ENCODE data around the gene FTHL17.

DNA sequence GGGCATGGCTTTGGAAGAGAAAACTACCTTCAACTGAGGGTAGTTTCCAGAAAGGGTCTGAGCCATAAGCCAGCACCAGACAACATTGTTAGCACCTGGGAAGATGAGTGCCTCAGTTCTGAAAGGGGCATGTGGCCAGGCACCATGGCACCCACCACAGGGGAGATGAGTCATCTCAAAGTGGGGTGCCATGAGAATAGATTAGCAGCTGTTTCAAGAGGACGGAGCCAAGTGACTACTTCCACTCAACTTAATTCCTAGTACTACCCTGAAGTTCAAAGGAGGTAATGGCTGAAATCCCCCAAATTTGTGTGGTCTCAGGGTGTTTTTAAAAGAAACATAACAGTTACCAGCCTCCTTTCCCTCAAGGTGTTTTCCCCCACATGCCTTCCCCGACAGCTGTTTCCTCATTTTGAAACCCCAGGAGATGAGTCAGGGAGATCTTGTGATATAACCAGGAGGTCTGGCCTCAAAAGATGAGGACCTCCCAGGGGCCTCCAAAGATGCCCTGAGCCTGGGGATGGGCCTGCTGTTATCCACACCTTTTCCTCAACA is 27.8 kb upstream of the FTHL17 start:
- TF ChIP-seq CREB1 (CRISPR knock-in tag; IDR thresholded peaks at IDR 0.05): no peak
- TF ChIP-seq, protein P1, sequence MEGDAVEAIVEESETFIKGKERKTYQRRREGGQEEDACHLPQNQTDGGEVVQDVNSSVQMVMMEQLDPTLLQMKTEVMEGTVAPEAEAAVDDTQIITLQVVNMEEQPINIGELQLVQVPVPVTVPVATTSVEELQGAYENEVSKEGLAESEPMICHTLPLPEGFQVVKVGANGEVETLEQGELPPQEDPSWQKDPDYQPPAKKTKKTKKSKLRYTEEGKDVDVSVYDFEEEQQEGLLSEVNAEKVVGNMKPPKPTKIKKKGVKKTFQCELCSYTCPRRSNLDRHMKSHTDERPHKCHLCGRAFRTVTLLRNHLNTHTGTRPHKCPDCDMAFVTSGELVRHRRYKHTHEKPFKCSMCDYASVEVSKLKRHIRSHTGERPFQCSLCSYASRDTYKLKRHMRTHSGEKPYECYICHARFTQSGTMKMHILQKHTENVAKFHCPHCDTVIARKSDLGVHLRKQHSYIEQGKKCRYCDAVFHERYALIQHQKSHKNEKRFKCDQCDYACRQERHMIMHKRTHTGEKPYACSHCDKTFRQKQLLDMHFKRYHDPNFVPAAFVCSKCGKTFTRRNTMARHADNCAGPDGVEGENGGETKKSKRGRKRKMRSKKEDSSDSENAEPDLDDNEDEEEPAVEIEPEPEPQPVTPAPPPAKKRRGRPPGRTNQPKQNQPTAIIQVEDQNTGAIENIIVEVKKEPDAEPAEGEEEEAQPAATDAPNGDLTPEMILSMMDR (IDR thresholded peaks at IDR 0.05): no peak
- TF ChIP-seq MYBL2 (CRISPR knock-in tag; IDR thresholded peaks at IDR 0.05): no peak
- TF ChIP-seq TEAD4 (CRISPR knock-in tag; IDR thresholded peaks at IDR 0.05): no peak
- TF ChIP-seq, protein P2, sequence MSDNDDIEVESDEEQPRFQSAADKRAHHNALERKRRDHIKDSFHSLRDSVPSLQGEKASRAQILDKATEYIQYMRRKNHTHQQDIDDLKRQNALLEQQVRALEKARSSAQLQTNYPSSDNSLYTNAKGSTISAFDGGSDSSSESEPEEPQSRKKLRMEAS (CRISPR knock-in tag; IDR thresholded peaks at IDR 0.05): no peak
- TF ChIP-seq ESRRA (CRISPR knock-in tag; IDR thresholded peaks at IDR 0.05; ENCODE audit: borderline replicate concordance): no peak
- no peak for TF ChIP-seq ZNF138 (CRISPR knock-in tag; conservative IDR thresholded peaks at IDR 0.05)
- TF ChIP-seq ATF1 (CRISPR knock-in tag; IDR thresholded peaks at IDR 0.05): no peak
- TF ChIP-seq ZBTB21 (CRISPR knock-in tag; IDR thresholded peaks at IDR 0.05; ENCODE audit: borderline replicate concordance): no peak
- TF ChIP-seq IRF2 (CRISPR knock-in tag; IDR thresholded peaks at IDR 0.05; ENCODE audit: borderline replicate concordance, low read depth): no peak
- TF ChIP-seq, protein P3, sequence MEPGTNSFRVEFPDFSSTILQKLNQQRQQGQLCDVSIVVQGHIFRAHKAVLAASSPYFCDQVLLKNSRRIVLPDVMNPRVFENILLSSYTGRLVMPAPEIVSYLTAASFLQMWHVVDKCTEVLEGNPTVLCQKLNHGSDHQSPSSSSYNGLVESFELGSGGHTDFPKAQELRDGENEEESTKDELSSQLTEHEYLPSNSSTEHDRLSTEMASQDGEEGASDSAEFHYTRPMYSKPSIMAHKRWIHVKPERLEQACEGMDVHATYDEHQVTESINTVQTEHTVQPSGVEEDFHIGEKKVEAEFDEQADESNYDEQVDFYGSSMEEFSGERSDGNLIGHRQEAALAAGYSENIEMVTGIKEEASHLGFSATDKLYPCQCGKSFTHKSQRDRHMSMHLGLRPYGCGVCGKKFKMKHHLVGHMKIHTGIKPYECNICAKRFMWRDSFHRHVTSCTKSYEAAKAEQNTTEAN (CRISPR knock-in tag; IDR thresholded peaks at IDR 0.05): no peak
- no peak for TF ChIP-seq TCF7 (CRISPR knock-in tag; IDR thresholded peaks at IDR 0.05; ENCODE audit: low read depth)
- TF ChIP-seq TEAD1 (CRISPR knock-in tag; IDR thresholded peaks at IDR 0.05): no peak
- TF ChIP-seq KAT7 (CRISPR knock-in tag; IDR thresholded peaks at IDR 0.05; ENCODE audit: borderline replicate concordance): no peak
